HEK293 (cell line): Measurements from ENCODE around the gene NPTXR.

Experiments
- CTCF ChIA-PET: fragments of 350-600 bp; formaldehyde crosslinking; extraction: SDS; loops from one replicate; lab custom pipeline; 2021; ENCODE audit warnings: antibody characterized with exemption; lab: Yijun Ruan, JAX
- POLR2A ChIA-PET: fragments of 300-600 bp; formaldehyde crosslinking; extraction: SDS; loops from one replicate; lab custom pipeline; 2020; ENCODE audit warnings: antibody characterized with exemption, inconsistent platforms; lab: Yijun Ruan, JAX
- H3K27ac ChIP-seq: fragments of 200-500 bp; sonication (Bioruptor generic); 2 replicates; pipeline ENCODE4 v1.5.1; 2014; ENCODE audit warnings: low read depth, low read length, control low read depth, inconsistent platforms; ENCODE audit errors: extremely low read depth
- H3K36me3 ChIP-seq, 2 experiments: fragments of 200-500 bp in 1 of 2; sonication (Bioruptor generic) in 1 of 2; 1 replicate in 1 of 2; 2 replicates in 1 of 2; pipeline ENCODE4 v1.5.1; 2014 to 2017; ENCODE audit warnings: inconsistent platforms in 2 of 2, low read length in 2 of 2; ENCODE audit not compliant: control insufficient read depth in 2 of 2, insufficient read depth in 1 of 2
- H3K4me1 ChIP-seq: fragments of 200-500 bp; sonication (Bioruptor generic); 2 replicates; pipeline ENCODE4 v1.5.1; 2014; ENCODE audit warnings: mild to moderate bottlenecking, low read length, inconsistent platforms; ENCODE audit not compliant: control insufficient read depth, insufficient read depth
- H3K4me3 ChIP-seq: 2 replicates; pipeline ENCODE4 v1.5.1; 2011; ENCODE audit warnings: low read depth, mild to moderate bottlenecking, control low read depth, low read length, moderate library complexity
- H3K9me3 ChIP-seq: fragments of 200-500 bp; sonication (Bioruptor generic); 2 replicates; pipeline ENCODE4 v1.5.1; 2014; ENCODE audit warnings: low read depth, low read length, inconsistent platforms; ENCODE audit not compliant: control insufficient read depth, insufficient read depth
- SCRT2 ChIP-seq: fragments of 450-650 bp; formaldehyde crosslinking; IDR thresholded peaks from 2 replicates; pipeline ENCODE4 v1.5.1; 2016; ENCODE audit warnings: missing biosample characterization, missing genetic modification characterization
- YY1 ChIP-seq: fragments of 450-650 bp; formaldehyde crosslinking; IDR thresholded peaks from 2 replicates; pipeline ENCODE4 v1.5.1; 2018; ENCODE audit warnings: missing biosample characterization, missing genetic modification characterization
- ZBTB7A ChIP-seq: fragments of 450-650 bp; formaldehyde crosslinking; IDR thresholded peaks from 2 replicates; pipeline ENCODE4 v1.5.1; 2016; ENCODE audit warnings: low read depth, missing biosample characterization, missing genetic modification characterization
- ZNF16 ChIP-seq: fragments of 450-650 bp; formaldehyde crosslinking; IDR thresholded peaks from 2 replicates; pipeline ENCODE4 v1.5.1; 2016; ENCODE audit warnings: low read depth, missing biosample characterization, missing genetic modification characterization
- ZNF266 ChIP-seq: fragments of 450-650 bp; formaldehyde crosslinking; IDR thresholded peaks from 2 replicates; pipeline ENCODE4 v1.5.1; 2016; ENCODE audit warnings: missing biosample characterization, missing genetic modification characterization, low read depth
- ZNF292 ChIP-seq: fragments of 450-650 bp; formaldehyde crosslinking; IDR thresholded peaks from 2 replicates; pipeline ENCODE4 v1.5.1; 2016; ENCODE audit warnings: low read depth, missing biosample characterization, missing genetic modification characterization, borderline replicate concordance
- ZNF473 ChIP-seq: fragments of 450-650 bp; formaldehyde crosslinking; IDR thresholded peaks from 2 replicates; pipeline ENCODE4 v1.5.1; 2017; ENCODE audit warnings: missing biosample characterization, missing genetic modification characterization
- ZNF514 ChIP-seq: fragments of 450-650 bp; formaldehyde crosslinking; IDR thresholded peaks from 2 replicates; pipeline ENCODE4 v1.5.1; 2016; ENCODE audit warnings: missing biosample characterization, missing genetic modification characterization
- ZNF548 ChIP-seq: fragments of 450-650 bp; formaldehyde crosslinking; IDR thresholded peaks from 2 replicates; pipeline ENCODE4 v1.5.1; 2016; ENCODE audit warnings: missing biosample characterization, missing genetic modification characterization
- ZNF621 ChIP-seq: fragments of 450-650 bp; formaldehyde crosslinking; IDR thresholded peaks from 2 replicates; pipeline ENCODE4 v1.5.1; 2017; ENCODE audit warnings: missing biosample characterization, missing genetic modification characterization
- ZNF692 ChIP-seq: fragments of 450-650 bp; formaldehyde crosslinking; IDR thresholded peaks from 2 replicates; pipeline ENCODE4 v1.5.1; 2016; ENCODE audit warnings: missing biosample characterization, missing genetic modification characterization
- ZNF777 ChIP-seq: fragments of 450-650 bp; formaldehyde crosslinking; IDR thresholded peaks from 2 replicates; pipeline ENCODE4 v1.5.1; 2017; ENCODE audit warnings: missing biosample characterization, missing genetic modification characterization, borderline replicate concordance
- TF ChIP-seq, protein P1 (sequence below): fragments of 450-650 bp; formaldehyde crosslinking; IDR thresholded peaks from 2 replicates; pipeline ENCODE4 v1.5.0; 2017; ENCODE audit warnings: missing biosample characterization, missing genetic modification characterization, borderline replicate concordance
- TF ChIP-seq, protein P2 (sequence below): fragments of 450-650 bp; formaldehyde crosslinking; IDR thresholded peaks from 2 replicates; pipeline ENCODE4 v1.5.1; 2016; ENCODE audit warnings: missing biosample characterization, missing genetic modification characterization

Gene NPTXR

GRCh38 chr22:38866024-38866398, 22.2 kb upstream of the NPTXR start:
- POLR2A ChIA-PET, result interaction anchor here (1.2 kb wide), 1 partner anchor 21 kb away, joined by 3 read pairs; no protein-coding TSS in a partner anchor
- no peaks in the 10 kb centered on the region for H3K9me3 ChIP-seq
- H3K4me1 ChIP-seq, result peaks cover 8% of the 10 kb centered on the region
- H3K4me3 ChIP-seq, result no peak overlapping the region
- CTCF ChIA-PET, result no interaction called here
- H3K36me3 ChIP-seq, result peaks cover 13 to 68% of the 10 kb centered on the region in 2 experiments
- no peak overlapping the region for H3K27ac ChIP-seq
- TF ChIP-seq, protein P1, sequence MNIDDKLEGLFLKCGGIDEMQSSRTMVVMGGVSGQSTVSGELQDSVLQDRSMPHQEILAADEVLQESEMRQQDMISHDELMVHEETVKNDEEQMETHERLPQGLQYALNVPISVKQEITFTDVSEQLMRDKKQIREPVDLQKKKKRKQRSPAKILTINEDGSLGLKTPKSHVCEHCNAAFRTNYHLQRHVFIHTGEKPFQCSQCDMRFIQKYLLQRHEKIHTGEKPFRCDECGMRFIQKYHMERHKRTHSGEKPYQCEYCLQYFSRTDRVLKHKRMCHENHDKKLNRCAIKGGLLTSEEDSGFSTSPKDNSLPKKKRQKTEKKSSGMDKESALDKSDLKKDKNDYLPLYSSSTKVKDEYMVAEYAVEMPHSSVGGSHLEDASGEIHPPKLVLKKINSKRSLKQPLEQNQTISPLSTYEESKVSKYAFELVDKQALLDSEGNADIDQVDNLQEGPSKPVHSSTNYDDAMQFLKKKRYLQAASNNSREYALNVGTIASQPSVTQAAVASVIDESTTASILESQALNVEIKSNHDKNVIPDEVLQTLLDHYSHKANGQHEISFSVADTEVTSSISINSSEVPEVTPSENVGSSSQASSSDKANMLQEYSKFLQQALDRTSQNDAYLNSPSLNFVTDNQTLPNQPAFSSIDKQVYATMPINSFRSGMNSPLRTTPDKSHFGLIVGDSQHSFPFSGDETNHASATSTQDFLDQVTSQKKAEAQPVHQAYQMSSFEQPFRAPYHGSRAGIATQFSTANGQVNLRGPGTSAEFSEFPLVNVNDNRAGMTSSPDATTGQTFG (tag by site-specific recombination), result no peak
- no peak for TF ChIP-seq ZNF16 (tag by site-specific recombination)
- no peak for TF ChIP-seq ZNF692
- TF ChIP-seq ZNF292 (tag by site-specific recombination), result no peak
- TF ChIP-seq, protein P2, sequence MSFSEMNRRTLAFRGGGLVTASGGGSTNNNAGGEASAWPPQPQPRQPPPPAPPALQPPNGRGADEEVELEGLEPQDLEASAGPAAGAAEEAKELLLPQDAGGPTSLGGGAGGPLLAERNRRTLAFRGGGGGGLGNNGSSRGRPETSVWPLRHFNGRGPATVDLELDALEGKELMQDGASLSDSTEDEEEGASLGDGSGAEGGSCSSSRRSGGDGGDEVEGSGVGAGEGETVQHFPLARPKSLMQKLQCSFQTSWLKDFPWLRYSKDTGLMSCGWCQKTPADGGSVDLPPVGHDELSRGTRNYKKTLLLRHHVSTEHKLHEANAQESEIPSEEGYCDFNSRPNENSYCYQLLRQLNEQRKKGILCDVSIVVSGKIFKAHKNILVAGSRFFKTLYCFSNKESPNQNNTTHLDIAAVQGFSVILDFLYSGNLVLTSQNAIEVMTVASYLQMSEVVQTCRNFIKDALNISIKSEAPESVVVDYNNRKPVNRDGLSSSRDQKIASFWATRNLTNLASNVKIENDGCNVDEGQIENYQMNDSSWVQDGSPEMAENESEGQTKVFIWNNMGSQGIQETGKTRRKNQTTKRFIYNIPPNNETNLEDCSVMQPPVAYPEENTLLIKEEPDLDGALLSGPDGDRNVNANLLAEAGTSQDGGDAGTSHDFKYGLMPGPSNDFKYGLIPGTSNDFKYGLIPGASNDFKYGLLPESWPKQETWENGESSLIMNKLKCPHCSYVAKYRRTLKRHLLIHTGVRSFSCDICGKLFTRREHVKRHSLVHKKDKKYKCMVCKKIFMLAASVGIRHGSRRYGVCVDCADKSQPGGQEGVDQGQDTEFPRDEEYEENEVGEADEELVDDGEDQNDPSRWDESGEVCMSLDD, result no peak
- TF ChIP-seq ZNF473 (tag by site-specific recombination), result no peak
- no peak for TF ChIP-seq ZNF266 (tag by site-specific recombination)
- TF ChIP-seq SCRT2 (tag by site-specific recombination), result no peak
- no peak for TF ChIP-seq ZNF777 (tag by site-specific recombination)
- no peak for TF ChIP-seq ZNF514 (tag by site-specific recombination)
- TF ChIP-seq ZNF621, result no peak

DNA sequence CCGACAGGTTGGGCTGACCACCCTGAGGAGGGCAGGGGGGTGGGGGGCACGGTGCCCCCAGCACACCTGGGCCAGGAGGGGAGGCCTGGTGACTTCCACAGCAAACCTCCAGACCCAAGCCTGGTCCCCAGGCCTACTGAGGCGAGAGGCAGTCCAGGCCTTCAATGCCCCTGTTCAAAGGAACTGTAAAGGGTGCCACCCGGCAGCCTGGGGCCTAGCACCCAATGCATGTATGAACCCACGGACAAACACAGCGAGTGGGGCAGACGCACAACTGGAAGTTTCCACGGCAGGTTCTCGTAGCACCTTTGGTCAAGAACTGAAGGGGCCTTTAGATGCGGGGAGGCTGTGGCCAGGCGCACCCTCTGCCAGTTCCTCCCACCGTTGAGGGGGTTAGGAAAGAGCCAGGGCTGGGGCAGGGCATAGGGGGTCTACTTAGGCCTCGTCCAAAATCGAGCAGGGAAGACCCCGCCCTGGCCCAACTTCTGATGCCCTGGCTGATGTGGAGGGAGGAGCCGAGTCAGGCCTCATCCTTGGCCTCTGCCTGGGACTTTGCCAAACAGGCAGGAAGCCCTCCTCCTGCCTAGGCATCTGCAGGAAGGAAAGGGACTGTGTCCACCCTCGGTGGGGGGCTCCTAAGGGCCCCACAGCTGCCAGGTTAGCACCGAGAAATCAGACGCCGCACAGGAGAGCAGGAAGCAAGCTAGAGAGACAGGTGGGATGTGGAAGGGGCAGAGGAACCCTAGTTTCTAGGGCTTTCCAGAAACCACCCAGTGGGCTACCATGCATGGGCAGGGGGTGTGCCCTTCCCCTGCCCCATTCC, 21.6 kb upstream of the NPTXR start:
- CTCF ChIA-PET, result interaction anchor here (0.6 to 2.5 kb wide), 2 partner anchors 94 to 97 kb away, joined by 3 to 17 read pairs; no protein-coding TSS in a partner anchor
- POLR2A ChIA-PET, result interaction anchor here (1.2 to 4.4 kb wide), 2 partner anchors 21 to 96 kb away, joined by 3 to 18 read pairs; no protein-coding TSS in a partner anchor
- H3K4me1 ChIP-seq, result peaks cover 4% of the 10 kb centered on the region; the same call in 1 of the 2 replicates

More for the DNA sequence above, 21.6 kb upstream of the NPTXR start:
- Histone ChIP-seq H3K27ac (peak overlapping the region; percentile 19; the same call in 1 of the 2 replicates), H3K9me3 (no peaks in the 10 kb centered on the region), H3K36me3 (peaks cover 13 to 68% of the 10 kb centered on the region in 2 experiments), H3K4me3 (no peak overlapping the region)
- TF ChIP-seq YY1 (no peak), ZBTB7A (tag by site-specific recombination) (no peak), ZNF548 (tag by site-specific recombination) (no peak)
